Fibroblast of skin of right biceps (primary cell): Measurements from ENCODE around the gene KIAA0825.

Source experiments
- DNase-seq: peaks from one replicate; pipeline ENCODE4 v3.0.0-alpha.2; 2013

Gene KIAA0825

DNA sequence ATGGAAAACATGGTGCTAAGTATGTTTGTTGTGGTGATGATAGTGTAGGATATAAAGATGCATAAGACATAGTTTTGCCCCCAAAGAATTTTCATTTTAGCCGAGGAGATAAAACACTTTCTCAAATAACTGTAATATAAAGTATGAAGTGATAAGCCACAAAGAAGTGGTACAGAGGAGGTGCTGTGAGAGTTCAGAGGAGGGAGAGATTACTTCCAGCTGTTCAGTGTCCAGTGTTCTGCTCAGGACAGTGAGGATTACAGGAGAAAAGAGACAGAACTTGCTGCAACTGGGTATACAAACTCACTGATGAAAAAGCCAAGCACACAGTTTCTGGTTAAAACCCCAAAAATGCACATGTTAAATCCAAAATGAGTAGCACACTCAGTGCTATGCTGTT is 309.3 kb downstream of the KIAA0825 start:
- DNase-seq, result no peak

DNA sequence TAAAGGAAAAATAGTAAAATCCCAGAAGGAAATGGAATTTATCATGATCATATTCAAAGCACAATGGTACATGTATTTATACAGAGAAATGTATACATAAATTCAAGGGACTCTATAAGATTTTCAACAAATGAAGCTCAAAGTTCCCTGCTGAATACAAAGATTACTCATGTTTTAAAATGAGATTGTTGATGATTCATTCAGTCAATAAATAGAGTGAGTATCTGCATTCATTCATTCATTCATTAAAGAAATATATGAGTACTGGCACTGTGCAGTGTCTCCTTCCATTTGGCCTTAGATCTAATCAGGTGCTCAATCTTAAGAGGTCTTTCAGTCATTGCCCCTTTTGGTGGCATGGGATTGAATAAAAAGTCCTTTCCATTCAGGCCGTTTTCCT is 310.0 kb downstream of the KIAA0825 start:
- DNase-seq, result no peak

DNA sequence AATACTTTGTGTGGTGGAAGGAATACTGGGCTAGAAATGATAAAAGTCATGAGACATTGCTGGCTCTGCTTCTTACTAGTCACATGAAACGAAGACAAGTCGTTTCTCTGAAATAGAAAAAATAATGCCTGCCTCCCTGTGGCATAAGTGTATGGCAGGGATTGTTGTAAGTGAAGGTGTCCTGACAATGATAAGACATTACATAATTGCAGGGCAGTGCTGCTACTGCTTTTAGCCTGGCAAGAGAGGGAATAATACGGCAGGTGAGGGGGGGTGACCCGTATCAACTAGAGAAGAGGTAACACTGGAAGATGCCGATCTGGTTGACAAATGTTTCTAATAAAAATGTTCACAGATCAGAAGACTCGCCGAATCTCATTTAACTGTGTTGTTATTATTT is 314.3 kb downstream of the KIAA0825 start:
- DNase-seq, result no peak

DNA sequence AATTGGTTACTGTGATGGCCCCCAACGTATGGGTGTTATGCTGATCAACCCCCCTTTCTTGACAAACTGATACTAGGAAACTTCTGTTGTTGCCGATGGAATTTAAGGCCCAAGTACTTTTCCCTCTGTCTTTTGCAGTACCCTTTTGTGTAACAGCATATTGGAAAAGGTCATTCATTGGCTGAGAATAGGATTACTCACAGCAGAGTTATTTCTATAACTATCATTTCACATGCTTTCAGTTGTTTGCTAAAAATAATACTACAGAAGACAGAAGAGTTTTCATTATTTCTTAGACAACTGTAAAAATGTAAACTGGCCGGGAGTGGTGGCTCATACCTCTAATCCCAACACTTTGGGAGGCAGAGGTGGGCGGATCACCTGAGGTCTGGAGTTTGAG is 329.5 kb downstream of the KIAA0825 start:
- DNase-seq, result peak; percentile 59

DNA sequence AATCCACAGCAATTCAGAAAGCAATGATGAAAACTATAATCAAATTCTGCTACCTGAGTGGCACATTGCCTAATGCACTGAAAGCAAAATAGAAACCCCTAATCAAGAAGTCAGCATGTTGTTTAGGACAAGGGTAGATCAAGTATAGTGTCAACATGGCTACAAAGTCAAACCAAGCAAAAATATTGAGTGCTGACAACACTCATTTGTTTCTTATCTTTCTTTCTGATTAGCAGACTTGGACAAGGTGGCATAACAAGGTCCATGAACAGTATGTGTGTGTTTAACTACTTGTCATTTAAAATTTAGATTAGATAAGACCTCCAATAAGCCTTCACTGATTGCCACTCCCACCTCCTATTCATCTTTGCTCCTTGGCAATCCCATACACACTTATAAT is 332.4 kb downstream of the KIAA0825 start:
- no peak for DNase-seq

DNA sequence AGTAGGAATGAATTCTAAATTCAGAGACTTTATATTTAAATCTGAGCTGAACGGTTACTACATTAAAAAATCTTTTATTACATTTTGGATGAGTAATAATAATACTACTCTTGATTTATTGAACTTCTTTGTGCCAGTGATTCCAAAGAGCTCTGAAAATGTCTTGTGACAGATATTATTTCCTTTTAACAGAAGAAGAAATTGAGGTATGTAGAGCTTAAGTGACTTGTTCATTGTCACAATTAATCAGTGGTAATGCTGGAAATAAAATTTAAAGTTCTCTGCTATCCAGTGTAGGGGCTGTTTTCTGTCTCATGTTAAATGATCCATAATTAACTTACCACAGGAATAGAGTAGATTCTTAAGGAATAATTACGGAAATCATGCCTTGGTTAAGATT is 335.3 kb downstream of the KIAA0825 start:
- DNase-seq, result no peak

DNA sequence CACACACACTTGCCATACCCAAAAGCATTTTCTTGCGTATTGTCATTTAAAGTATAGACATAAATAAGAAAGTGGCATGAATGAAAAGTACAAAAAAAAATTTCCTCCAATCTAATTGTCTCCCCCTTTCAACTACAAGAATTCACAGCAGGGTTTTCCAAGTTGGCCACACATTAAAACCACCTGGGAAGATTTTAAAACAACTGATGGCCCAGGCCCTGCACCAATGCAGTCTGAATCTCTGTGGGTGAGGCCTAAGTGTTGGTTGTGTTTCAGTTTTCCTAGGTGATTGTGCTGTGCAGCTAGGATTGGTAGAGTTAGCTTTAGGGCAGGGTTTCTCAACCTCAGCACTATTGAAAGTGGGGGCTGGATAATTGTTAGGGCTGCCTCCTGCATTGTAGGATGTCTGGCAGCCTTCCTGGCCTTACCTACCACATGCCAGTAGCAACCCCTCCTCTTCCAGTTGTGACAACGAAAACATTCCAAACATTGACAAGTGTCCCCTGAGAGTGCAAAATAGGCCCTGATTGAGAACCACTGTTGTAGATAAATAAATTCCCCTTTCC is 337.1 kb downstream of the KIAA0825 start:
- DNase-seq, result no peak

DNA sequence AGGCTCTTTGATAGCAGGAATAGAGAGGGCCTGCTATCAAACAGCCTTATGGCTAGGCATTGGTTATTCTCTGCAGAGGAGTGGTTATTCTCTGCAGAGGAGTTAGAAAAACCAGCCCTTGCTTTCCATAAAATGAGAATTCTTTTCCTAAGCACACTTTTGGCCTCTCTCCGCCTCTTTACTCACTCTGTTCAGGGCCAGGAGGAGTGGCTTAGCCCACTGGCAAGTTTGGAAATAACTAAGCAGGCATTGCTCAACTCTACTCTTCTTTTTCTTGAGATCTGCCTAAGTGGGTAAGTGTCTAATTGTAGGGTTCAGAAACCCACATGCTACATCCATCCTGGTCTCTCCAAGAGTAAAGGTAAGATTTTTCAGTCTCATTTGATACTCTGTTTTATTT is 341.7 kb downstream of the KIAA0825 start:
- no peak for DNase-seq

DNA sequence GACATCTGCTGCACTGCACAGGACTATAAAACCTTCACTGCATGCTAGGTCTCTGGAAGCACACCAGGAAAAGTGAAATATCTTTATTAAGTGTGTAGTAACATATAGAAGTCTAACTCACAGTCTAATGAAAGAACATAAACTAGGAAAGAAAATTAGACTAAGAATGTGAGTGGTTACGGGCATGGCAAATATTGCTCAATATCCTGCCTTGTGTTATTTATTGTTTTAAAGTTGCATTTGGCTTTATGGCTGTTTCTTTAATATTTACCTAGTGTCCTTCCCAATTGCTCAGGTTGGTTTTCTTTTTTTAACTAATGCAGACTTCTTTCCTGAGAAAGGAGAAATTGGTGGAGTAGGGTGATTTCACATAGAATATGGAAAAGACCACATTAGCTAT is 342.4 kb downstream of the KIAA0825 start:
- no peak for DNase-seq

DNA sequence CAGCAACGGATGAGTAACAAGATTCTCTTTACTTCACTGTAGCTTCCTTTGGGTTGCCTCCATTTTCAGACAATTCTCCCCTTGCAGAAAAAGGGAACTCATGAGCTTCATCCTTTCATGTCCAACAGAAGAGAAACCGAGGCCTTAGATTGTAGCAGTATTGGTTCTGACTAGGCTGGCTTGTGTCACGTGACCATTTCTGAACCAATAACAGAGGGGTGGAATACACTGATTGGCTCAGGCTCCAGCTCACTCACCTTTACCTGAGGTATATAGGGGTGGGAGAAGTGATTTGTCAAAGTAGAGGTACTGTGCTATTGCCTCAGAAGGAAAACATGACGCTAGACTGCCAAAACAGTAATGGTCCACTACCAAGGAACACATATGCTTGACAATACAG is 343.7 kb downstream of the KIAA0825 start:
- DNase-seq, result no peak

DNA sequence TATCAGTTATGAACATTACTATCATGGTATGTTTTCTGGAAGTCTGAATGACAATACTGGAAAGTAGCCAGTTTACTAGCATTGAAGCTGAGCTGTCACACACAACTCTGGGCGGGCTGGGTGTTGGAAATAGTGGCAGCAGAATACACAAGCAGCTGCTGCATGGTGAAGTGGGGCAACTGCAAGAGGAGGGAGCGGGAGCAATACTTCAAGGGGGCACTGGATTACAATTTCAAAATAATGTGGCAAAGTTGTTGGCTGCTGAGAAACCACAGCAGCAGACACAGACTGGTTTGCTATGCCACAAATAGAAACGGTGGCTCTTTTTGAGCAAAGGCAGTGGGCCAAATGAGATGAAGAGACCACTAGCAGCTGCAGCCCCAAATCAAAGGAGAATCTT is 350.2 kb downstream of the KIAA0825 start:
- DNase-seq, result no peak

DNA sequence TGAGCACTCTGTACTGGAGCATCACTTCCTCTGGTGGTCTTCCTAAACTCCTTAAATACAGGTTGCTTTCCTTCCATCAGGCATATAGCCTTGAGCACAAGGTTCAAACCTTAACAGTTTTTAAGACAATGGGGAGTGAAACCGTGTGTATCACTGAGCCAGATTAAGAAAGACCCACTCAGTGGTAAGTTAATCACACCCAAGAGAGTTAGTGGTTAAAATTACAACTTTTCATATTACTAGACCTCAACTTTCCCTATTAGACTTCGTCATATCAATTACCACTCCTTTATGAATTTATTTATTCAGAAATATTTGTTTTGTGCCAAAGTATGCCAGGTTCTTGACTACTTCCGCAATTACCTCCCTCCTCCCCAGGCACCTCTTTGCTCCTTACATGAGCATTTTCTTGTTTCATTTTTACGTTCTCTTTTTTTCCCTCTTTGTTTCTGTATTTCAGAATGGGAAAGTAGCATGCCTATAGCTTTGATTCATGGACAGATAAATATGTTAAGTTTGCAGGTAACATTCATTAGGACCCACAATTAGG is 351.0 kb downstream of the KIAA0825 start:
- no peak for DNase-seq

DNA sequence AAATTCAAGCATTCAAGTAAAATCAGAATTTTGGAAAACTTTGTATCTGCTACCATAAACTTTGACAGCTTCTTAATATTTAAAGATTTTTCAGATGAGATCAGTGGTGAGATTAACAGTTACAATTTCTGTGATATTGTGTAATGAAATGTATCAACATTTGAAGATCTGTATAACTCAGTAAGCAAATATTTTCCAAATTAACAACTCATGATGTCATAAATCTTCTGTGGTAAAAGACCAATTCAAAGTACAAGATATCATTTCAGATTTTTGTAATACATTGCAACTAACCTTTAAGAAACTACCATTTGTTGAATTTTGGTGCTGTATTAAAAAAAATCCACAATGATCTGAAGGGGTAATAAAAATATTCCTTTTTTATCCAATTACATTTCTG is 352.2 kb downstream of the KIAA0825 start:
- DNase-seq, result peak; percentile 17

DNA sequence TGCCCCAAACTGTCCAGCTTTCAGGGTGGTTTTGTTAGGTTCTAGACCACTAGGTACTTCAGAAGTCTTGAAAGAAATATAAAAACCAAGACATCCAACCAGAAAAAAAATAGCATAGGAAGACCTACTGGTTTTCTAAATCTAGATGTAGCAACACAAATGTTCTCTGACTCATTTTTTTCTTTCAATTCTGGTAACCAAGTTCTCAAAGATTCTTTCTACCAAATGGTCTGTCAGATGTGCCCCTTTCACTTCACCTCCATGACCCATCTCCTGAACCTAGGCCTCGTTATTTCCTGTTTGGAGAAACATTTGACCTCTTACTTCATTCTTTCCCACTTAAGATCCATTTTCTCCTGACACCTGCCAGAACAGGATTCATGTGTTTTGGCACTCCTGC is 355.3 kb downstream of the KIAA0825 start:
- DNase-seq, result no peak

DNA sequence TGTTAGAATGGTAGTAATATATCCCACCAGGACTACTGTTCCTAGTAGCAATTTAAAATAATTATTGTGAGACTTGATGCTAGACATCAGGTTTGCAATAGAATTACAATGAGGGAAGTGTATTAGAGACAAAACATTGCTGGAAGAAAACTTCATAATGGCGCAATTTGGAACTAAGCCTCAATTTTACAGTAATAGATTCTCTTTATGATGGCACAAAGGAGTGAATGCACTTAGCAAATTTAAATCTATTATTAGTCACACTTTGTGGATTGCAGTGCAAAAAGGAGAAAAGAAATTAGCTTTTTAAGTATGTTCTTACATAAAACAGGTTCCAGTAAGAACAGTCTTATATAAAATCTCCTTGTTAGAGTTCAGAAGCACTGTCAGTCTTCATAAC is 358.3 kb downstream of the KIAA0825 start:
- DNase-seq, result no peak

DNA sequence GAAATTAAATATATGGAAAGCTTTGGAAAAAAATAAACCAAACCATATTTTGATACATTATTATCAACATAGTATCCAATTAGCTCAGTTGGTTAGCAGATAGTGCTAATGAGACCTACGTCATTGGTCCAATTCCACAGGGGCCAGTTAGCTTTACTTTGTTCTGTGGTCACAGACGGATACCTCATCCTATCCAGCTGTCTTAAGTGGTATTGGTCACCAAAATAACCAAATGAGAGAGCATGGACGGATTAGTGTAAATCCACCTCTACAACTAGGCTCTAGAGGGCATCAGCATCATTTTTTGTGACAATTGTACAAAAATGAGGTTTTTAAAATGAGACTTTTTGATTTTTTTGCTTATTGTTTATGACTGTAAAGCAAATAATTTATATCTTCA is 364.2 kb downstream of the KIAA0825 start:
- no peak for DNase-seq

DNA sequence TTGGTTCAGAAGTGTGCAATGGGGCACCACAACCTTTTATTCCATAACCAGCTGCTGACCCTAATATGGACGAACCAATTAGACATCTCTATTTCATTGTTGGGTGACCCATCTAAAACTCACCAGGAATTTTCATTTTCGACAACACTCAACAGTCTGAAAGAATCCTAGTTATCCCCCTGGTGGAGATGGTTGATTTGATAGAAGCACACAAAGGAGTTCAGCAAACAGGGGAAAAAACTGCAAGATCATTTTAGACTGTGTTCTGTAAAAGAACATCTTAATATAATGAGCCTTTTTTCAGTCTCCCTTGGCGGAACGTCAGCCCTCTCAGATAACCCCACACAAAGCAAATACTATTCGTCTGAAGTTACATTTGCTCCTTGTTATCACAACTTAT is 367.4 kb downstream of the KIAA0825 start:
- no peak for DNase-seq

DNA sequence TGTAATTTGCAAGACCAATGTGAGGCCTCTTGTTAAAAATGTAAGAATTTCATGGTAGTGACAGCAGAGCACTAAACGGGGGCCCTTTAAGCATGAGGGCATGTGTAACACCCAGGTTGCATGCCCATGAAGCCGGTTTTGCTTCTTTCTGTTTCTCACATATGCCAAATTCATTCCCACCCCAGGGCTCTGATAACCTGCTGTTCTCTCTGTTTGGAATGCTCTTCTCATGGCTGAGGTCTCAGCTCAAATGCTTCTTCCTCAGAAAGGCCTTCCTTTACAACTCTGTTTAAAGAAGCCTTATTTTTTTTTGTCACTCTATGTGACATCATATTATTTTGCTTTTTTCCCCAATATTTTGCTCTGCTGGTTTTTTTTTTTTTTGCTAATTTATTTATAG is 369.0 kb downstream of the KIAA0825 start:
- no peak for DNase-seq

DNA sequence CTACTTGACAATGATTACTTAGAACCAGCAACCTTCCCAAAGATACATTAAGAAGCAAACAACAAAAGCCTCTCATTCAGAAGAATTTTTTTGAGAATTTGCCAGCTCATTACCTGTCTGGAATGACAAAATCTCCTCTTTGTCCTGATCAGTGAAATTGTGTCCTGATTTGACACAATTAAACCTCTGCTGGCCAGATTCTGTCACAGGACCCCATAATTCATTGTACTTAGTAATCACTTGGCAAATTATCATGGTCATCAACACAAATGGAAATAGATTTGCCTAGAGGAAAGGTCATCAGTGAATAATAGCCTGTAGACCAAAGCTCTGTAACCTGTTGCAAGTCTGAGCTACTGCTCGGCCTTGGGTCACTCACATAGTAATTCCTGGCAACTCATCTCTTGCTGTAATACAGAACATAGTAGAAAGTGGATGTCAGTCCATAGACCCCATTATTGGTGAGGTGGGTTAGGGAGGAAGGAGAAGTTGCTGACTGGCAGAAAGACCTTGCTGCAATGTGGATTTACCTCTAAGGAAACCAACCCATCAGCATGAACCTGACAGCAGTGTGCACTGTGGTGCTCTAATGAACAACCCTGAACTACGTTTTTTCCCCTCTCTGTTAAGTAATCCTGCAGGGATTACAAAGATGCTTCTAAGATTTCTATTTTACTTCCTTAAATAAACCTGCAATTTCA is 370.1 kb downstream of the KIAA0825 start:
- DNase-seq, result no peak

DNA sequence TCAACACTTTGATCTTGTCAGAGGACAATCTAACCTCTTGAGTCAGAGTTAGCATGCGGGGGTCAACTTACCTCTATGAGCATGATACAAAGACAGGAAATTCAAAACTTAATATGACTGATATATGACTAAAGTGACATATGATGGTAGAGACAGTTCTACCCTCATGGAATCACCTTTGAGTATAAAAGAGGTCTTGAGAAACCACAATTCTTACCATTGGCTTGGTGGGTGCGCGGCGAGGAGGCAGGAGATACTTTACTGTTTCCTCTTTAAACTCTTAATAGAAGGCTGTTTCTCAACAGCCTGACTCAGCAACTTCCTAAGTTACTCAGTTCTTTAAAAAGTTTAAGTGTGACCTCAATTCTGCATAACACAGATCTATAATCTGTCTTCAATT is 372.8 kb downstream of the KIAA0825 start:
- peak; percentile 29 for DNase-seq

DNA sequence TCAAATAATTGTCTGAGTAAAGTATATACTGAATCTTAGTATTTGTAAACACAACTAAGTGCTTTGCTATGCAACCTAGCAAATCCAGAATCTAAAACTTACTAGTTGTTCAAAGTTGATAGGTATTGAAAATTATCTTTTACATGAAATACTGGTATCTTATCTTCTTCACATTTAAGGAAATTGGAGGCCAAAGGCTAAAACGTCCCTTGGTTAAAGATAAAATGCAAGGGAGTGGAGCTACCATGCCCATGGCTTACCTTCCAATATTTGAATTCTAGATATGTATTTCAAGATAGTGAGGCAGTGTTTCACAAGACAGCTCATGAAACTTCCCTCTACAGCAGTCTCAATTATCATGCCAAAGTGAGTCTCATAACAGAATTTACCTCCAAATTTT is 373.5 kb downstream of the KIAA0825 start:
- no peak for DNase-seq

DNA sequence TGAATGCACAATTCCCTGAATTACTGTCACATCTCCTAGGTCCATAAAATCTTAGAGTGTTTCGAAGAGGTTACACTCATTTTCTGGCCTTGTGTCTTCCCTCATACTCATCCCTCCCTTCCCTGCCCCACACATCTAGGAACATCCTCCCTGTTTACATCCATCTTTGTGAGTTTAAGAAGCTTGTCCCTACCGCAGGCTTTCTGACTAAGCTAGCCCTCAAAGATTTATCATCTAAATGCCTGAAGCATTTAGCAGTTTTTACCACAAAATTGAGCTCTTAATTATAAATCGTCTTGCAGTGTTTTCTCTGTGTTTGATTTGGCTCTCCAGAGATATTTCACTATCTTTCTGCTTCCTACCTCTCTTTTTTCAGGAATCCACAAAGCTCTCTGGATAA is 374.8 kb downstream of the KIAA0825 start:
- DNase-seq, result peak; percentile 79

DNA sequence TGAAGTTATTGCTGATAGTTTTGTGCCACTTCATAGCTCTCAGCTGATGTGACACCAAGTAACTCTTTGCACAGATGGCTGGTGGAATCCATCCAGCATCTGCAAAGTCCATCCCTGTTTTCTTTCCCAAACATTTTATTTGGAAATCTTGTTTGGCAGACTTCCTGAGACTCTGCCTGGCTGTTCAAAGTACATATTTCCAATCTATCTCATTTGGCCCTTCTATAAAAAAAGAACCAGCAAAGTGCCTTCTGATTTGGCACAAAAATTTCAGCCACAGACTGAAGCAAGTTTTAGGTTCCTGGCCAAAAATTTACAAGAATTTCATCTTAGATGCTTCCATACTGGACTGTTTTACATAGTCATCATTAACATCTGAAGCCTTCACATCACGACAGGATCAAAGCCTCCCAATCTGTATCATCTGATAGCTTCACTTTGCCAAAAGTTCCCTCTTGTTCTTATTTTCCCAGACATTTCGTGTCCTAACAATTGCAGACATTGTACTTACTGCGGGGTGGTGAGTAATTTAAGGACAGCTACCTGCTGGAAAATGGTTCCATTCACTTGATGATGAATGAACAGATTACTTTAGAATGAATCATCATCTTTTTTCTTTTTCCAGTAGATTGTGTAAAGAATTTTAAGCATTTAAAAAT is 377.3 kb downstream of the KIAA0825 start:
- DNase-seq, result peak; percentile 61

DNA sequence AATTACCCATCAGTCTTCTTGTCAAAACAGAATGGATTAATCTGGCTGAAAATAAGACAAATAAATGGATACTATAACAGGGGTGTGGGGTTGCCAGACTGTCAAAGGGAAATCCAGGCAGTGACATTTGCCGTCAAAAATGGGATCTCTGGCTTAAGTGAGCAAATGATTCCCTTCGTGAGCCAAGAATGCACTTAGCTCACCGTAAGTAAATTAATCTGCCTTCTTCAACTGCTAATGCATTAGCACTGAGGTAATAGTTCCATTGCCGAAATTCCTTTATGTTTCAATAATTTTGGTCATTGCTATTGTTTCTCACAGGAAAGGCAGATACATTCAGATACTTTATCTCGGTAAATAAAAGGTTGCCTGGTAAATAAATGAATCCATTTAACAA is 377.8 kb downstream of the KIAA0825 start:
- DNase-seq, result peak; percentile 19
